ENCODE results near the gene SLC6A19. TPM values are rescaled to one million over a fixed set of nuclear protein-coding genes. Genes with fewer than 3 reads are reported as not detected.

SLC6A19 gene
- total RNA-seq, 2 donors from 2014 or later = 0.09 to 0.15 TPM

DNA sequence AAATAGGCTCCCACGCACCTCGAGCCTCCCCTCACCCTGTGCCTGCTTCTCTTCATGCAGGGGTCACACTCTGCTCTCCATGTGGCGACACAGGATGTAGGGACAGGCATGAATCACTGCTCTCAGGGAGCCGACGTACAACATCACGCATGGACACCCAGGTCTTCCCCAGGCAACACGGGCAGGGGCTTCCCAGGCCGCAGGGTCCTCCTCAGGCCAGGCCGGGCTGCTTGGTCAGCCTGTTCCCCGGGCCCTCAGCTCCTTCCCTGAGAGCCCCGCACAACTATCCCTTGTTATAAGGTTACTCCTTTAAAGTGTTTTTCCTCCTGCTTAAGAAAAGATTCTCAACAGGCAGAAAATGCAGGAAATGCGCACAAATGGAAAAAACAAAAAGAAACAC is 24.8 kb downstream of the SLC6A19 start:
- Mint-ChIP-seq H3K36me3 (ENCODE audit: low read depth) (no peaks in the 10 kb centered on the region), H3K4me3 (no peak overlapping the region), H3K27ac (no peak overlapping the region), H3K9me3 (no peaks in the 10 kb centered on the region), H3K4me1 (no peaks in the 10 kb centered on the region), H3K27me3 (ENCODE audit: insufficient read depth) (no peaks in the 10 kb centered on the region)
- WGBS, 2 experiments (ENCODE audit: insufficient coverage in 1 of 2, insufficient read length in 1 of 2) = 85 to 88% methylated on average over 9 to 12 of the region's 12 CpGs
- Histone ChIP-seq H3K9me3 (ENCODE audit: control insufficient read depth, low read length) (no peaks in the 10 kb centered on the region), H3K27ac (ENCODE audit: low read depth, low read length) (no peak overlapping the region), H3K4me1 (ENCODE audit: control insufficient read depth, insufficient read depth, low read length) (no peaks in the 10 kb centered on the region), H3K4me3 (ENCODE audit: low read length) (no peak overlapping the region), H3K27me3 (ENCODE audit: control insufficient read depth, insufficient read depth, low read length, poor library complexity, severe bottlenecking) (no peaks in the 10 kb centered on the region), H3K36me3 (ENCODE audit: control insufficient read depth, insufficient read depth, low read length) (no peaks in the 10 kb centered on the region), H3K9ac (ENCODE audit: extremely low read depth, low read length, poor library complexity, severe bottlenecking) (no peak overlapping the region)
- TF ChIP-seq, protein P1, sequence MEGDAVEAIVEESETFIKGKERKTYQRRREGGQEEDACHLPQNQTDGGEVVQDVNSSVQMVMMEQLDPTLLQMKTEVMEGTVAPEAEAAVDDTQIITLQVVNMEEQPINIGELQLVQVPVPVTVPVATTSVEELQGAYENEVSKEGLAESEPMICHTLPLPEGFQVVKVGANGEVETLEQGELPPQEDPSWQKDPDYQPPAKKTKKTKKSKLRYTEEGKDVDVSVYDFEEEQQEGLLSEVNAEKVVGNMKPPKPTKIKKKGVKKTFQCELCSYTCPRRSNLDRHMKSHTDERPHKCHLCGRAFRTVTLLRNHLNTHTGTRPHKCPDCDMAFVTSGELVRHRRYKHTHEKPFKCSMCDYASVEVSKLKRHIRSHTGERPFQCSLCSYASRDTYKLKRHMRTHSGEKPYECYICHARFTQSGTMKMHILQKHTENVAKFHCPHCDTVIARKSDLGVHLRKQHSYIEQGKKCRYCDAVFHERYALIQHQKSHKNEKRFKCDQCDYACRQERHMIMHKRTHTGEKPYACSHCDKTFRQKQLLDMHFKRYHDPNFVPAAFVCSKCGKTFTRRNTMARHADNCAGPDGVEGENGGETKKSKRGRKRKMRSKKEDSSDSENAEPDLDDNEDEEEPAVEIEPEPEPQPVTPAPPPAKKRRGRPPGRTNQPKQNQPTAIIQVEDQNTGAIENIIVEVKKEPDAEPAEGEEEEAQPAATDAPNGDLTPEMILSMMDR (conservative IDR thresholded peaks at IDR 0.05) = no peak
- no peak for DNase-seq

DNA sequence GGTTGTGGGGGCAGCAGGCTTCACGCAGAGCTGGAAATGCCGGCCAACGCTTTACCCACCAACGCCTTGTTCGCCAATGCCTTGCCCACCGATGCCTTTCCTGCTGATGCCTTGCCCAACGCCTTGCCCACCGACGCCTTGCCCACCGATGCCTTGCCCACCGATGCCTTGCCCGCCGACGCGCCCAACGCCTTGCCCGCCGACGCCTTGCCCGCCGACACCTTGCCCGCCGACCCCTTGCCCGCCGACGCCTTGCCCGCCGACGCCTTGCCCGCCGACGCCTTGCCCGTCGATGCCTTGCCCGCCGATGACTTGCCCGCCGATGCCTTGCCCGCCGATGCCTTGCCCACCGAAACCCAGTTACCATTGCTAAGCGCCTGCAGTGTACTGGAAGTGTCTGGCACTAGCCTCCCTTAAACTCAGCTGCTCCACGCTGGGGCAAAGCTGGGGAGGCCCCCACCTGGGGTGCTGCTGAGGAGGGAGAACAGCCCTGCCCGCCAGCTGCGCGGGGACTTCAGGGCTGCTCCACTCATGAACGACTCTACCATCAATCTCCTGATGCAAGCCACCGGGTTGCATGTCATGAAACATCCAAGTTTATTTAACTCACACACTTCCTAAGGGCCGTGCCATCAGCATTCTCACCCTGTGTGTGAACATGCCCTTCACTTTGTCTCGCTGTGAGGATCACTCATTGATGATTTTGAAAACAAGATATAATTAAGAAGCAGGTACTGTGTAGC is 25.6 kb downstream of the SLC6A19 start:
- Mint-ChIP-seq H3K27ac (no peak overlapping the region), H3K4me1 (no peaks in the 10 kb centered on the region), H3K9me3 (no peaks in the 10 kb centered on the region), H3K27me3 (ENCODE audit: insufficient read depth) (no peaks in the 10 kb centered on the region), H3K36me3 (ENCODE audit: low read depth) (no peaks in the 10 kb centered on the region), H3K4me3 (no peak overlapping the region)
- TF ChIP-seq, protein P1 (conservative IDR thresholded peaks at IDR 0.05) = no peak
- no peak overlapping the region for H3K4me3 ChIP-seq (ENCODE audit: low read length)
- H3K4me1 ChIP-seq (ENCODE audit: control insufficient read depth, insufficient read depth, low read length) = no peaks in the 10 kb centered on the region
- no peak for DNase-seq
- H3K27ac ChIP-seq (ENCODE audit: low read depth, low read length) = no peak overlapping the region
- H3K36me3 ChIP-seq (ENCODE audit: control insufficient read depth, insufficient read depth, low read length) = no peaks in the 10 kb centered on the region
- no peak overlapping the region for H3K9ac ChIP-seq (ENCODE audit: extremely low read depth, low read length, poor library complexity, severe bottlenecking)
- 84 to 86% methylated on average over 19 to 50 of the region's 50 CpGs for WGBS, 2 experiments (ENCODE audit: insufficient coverage in 1 of 2, insufficient read length in 1 of 2)
- H3K27me3 ChIP-seq (ENCODE audit: control insufficient read depth, insufficient read depth, low read length, poor library complexity, severe bottlenecking) = no peaks in the 10 kb centered on the region
- H3K9me3 ChIP-seq (ENCODE audit: control insufficient read depth, low read length) = no peaks in the 10 kb centered on the region

DNA sequence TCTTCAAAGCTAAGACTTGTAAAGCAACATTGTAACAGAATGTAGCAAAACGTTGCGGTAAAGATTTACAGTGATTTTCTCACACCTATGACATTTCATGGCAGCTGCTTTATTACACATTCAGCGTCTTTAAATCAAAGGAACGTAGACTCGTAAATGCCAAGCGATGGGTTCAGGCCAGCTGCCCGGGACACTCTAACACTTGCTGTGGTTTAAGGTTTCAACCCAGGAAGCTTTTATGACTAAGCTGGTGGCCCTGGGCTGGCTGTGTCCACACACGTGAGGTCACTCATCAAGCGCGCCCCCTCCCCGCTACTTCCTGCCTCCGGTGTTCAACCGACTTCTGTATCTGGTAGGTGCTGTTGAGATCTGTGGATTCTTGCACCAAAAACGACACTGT is 26.3 kb downstream of the SLC6A19 start:
- no peaks in the 10 kb centered on the region for H3K9me3 ChIP-seq (ENCODE audit: control insufficient read depth, low read length)
- no peak overlapping the region for H3K4me3 ChIP-seq (ENCODE audit: low read length)
- no peaks in the 10 kb centered on the region for H3K9me3 Mint-ChIP-seq
- no peaks in the 10 kb centered on the region for H3K36me3 Mint-ChIP-seq (ENCODE audit: low read depth)
- no peak overlapping the region for H3K4me3 Mint-ChIP-seq
- DNase-seq = no peak
- no peaks in the 10 kb centered on the region for H3K4me1 ChIP-seq (ENCODE audit: control insufficient read depth, insufficient read depth, low read length)
- no peaks in the 10 kb centered on the region for H3K27me3 Mint-ChIP-seq (ENCODE audit: insufficient read depth)
- H3K4me1 Mint-ChIP-seq = no peaks in the 10 kb centered on the region
- H3K27me3 ChIP-seq (ENCODE audit: control insufficient read depth, insufficient read depth, low read length, poor library complexity, severe bottlenecking) = no peaks in the 10 kb centered on the region
- no peak overlapping the region for H3K27ac ChIP-seq (ENCODE audit: low read depth, low read length)
- no peak overlapping the region for H3K9ac ChIP-seq (ENCODE audit: extremely low read depth, low read length, poor library complexity, severe bottlenecking)
- no peaks in the 10 kb centered on the region for H3K36me3 ChIP-seq (ENCODE audit: control insufficient read depth, insufficient read depth, low read length)
- 88 to 89% methylated on average over 13 to 14 of the region's 14 CpGs for WGBS, 2 experiments (ENCODE audit: insufficient coverage in 1 of 2, insufficient read length in 1 of 2)
- H3K27ac Mint-ChIP-seq = no peak overlapping the region
- TF ChIP-seq, protein P1 (conservative IDR thresholded peaks at IDR 0.05) = no peak

Data from endodermal cell (in vitro differentiated cells).